Stimulated activated effector memory CD8-positive, alpha-beta T cell treated with anti-CD3 and anti-CD28 coated beads, Interleukin-12 subunit alpha, Interleukin-12 subunit beta, amount 100 ng/mL, for 72 hours (primary cell): Measurements from ENCODE around the gene ISG20.

Experiments
- ATAC-seq: fragments of 150-1000 bp; cut with Tn5 transposase; 2 replicates; pipeline ENCODE4 v1.10.0; 2021
- DNase-seq, 2 donors: peaks; one replicate each; pipeline ENCODE4 v3.0.0; 2021 to 2022; ENCODE audit warnings: low spot score in 2 of 2
- H3K27ac Mint-ChIP-seq: one replicate; pipeline ENCODE4 v1.8.0; 2022; ENCODE audit warnings: mild to moderate bottlenecking, mixed read lengths
- H3K36me3 Mint-ChIP-seq: one replicate; pipeline ENCODE4 v1.8.0; 2022; ENCODE audit warnings: mild to moderate bottlenecking, mixed read lengths
- H3K4me1 Mint-ChIP-seq: one replicate; pipeline ENCODE4 v1.8.0; 2022; ENCODE audit warnings: mixed read lengths
- H3K4me3 Mint-ChIP-seq: one replicate; pipeline ENCODE4 v1.8.0; 2022; ENCODE audit warnings: mild to moderate bottlenecking, mixed read lengths
- H3K9me3 Mint-ChIP-seq: one replicate; pipeline ENCODE4 v1.8.0; 2022; ENCODE audit warnings: mixed read lengths

The ISG20 gene

GRCh38 chr15:88697276-88697675 is 58.5 kb downstream of the ISG20 start:
- no peak for ATAC-seq
- H3K9me3 Mint-ChIP-seq, result no peaks in the 10 kb centered on the region
- no peak overlapping the region for H3K27ac Mint-ChIP-seq
- H3K36me3 Mint-ChIP-seq, result no peaks in the 10 kb centered on the region
- no peak overlapping the region for H3K4me3 Mint-ChIP-seq
- no peaks in the 10 kb centered on the region for H3K4me1 Mint-ChIP-seq
- no peak for DNase-seq

- Mint-ChIP-seq H3K4me3 (no peak overlapping the region), H3K4me1 (no peaks in the 10 kb centered on the region), H3K27ac (no peak overlapping the region), H3K9me3 (no peaks in the 10 kb centered on the region), H3K36me3 (no peaks in the 10 kb centered on the region)
- DNase-seq (no peak), ATAC-seq (no peak)
Measured at GRCh38 chr15:88699861-88700260, 61.0 kb downstream of the ISG20 start.

- Mint-ChIP-seq H3K4me3 (no peak overlapping the region), H3K4me1 (peaks cover 3% of the 10 kb centered on the region), H3K9me3 (no peaks in the 10 kb centered on the region), H3K27ac (no peak overlapping the region), H3K36me3 (no peaks in the 10 kb centered on the region)
- DNase-seq (no peak), ATAC-seq (no peak)
Measured at GRCh38 chr15:88700716-88701115, 61.9 kb downstream of the ISG20 start.

- Mint-ChIP-seq H3K9me3 (no peaks in the 10 kb centered on the region), H3K27ac (no peak overlapping the region), H3K4me3 (no peak overlapping the region), H3K4me1 (peaks cover 8% of the 10 kb centered on the region), H3K36me3 (no peaks in the 10 kb centered on the region)
- DNase-seq (no peak), ATAC-seq (peak; percentile 60)
Measured at GRCh38 chr15:88701561-88702095, 62.8 kb downstream of the ISG20 start.

GRCh38 chr15:88702983-88703382 is 64.2 kb downstream of the ISG20 start:
- Mint-ChIP-seq H3K27ac (no peak overlapping the region), H3K36me3 (no peaks in the 10 kb centered on the region), H3K9me3 (no peaks in the 10 kb centered on the region), H3K4me1 (peaks cover 8% of the 10 kb centered on the region), H3K4me3 (no peak overlapping the region)
- DNase-seq (no peak), ATAC-seq (no peak)

- H3K27ac Mint-ChIP-seq, result no peak overlapping the region
- DNase-seq (no peak), ATAC-seq (no peak)
- peaks cover 8% of the 10 kb centered on the region for H3K4me1 Mint-ChIP-seq
- H3K36me3 Mint-ChIP-seq, result no peaks in the 10 kb centered on the region
- no peaks in the 10 kb centered on the region for H3K9me3 Mint-ChIP-seq
- H3K4me3 Mint-ChIP-seq, result no peak overlapping the region
Measured at GRCh38 chr15:88703533-88703932, 64.7 kb downstream of the ISG20 start.

GRCh38 chr15:88704791-88705768 is 66.3 kb downstream of the ISG20 start:
- DNase-seq, result no peak
- no peak for ATAC-seq
- Mint-ChIP-seq H3K4me3 (peak overlapping the region; percentile 58), H3K4me1 (peaks cover 8% of the 10 kb centered on the region), H3K27ac (peak overlapping the region; percentile 38), H3K36me3 (no peaks in the 10 kb centered on the region), H3K9me3 (no peaks in the 10 kb centered on the region)

- ATAC-seq (no peak), DNase-seq (no peak)
- Mint-ChIP-seq H3K4me1 (peaks cover 8% of the 10 kb centered on the region), H3K4me3 (peak overlapping the region; percentile 58), H3K9me3 (no peaks in the 10 kb centered on the region), H3K27ac (no peak overlapping the region), H3K36me3 (no peaks in the 10 kb centered on the region)
Measured at GRCh38 chr15:88705769-88706165, 67.0 kb downstream of the ISG20 start.
